ENCODE results near the gene ICE1.

DNA sequence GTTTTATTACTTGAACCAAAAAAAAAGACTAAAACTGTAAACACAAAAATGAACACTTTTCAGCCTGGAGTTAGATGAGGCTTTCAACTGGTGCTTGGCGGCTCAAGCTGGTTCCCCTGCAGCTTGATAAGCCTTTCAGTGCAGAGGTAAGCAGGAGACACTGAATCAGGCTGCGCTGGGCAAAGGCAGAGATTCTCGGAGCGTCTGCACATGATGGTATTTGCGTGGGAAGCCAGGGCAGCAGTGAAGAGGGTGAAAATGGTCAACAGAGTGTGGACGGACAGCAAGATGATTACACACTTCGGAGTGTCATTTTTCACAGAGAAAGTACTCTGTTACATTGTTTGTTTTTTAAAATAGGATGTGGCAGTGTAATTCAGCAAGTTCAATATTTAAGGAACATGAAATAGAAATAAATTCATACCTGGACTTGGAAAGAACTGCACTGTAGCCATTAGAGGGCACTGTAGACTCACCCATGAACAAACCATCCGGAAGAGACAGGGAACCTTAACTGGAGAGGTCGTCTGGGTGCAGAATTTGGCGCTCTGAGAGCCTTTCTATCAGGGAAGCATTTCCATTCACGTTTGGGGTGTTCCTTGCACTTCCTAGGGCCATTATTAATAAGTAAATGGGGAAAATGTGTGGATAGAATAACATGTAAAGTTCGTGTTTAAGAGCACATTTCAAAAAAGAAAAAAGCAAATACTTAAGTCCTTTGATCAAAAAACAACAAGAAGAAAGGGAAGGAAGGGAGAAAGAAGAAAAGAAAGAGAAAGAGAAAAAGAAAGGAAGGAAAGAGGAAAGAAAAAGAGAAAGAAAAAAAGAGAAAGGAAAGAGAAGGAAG, 69.8 kb downstream of the ICE1 start:
- TF ChIP-seq POLR2A (IDR thresholded peaks at IDR 0.05): no peak
- TF ChIP-seq, protein P1, sequence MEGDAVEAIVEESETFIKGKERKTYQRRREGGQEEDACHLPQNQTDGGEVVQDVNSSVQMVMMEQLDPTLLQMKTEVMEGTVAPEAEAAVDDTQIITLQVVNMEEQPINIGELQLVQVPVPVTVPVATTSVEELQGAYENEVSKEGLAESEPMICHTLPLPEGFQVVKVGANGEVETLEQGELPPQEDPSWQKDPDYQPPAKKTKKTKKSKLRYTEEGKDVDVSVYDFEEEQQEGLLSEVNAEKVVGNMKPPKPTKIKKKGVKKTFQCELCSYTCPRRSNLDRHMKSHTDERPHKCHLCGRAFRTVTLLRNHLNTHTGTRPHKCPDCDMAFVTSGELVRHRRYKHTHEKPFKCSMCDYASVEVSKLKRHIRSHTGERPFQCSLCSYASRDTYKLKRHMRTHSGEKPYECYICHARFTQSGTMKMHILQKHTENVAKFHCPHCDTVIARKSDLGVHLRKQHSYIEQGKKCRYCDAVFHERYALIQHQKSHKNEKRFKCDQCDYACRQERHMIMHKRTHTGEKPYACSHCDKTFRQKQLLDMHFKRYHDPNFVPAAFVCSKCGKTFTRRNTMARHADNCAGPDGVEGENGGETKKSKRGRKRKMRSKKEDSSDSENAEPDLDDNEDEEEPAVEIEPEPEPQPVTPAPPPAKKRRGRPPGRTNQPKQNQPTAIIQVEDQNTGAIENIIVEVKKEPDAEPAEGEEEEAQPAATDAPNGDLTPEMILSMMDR (IDR thresholded peaks at IDR 0.05): peak in 3 of 4 experiments; percentile 43 to 66 (median 50)
- TF ChIP-seq POLR2AphosphoS5 (IDR thresholded peaks at IDR 0.05): no peak
